ENCODE measurements around the gene TSHR.

GRCh38 chr14:80933282-80933681, 22.1 kb upstream of the TSHR start:
- TF ChIP-seq, protein P1, sequence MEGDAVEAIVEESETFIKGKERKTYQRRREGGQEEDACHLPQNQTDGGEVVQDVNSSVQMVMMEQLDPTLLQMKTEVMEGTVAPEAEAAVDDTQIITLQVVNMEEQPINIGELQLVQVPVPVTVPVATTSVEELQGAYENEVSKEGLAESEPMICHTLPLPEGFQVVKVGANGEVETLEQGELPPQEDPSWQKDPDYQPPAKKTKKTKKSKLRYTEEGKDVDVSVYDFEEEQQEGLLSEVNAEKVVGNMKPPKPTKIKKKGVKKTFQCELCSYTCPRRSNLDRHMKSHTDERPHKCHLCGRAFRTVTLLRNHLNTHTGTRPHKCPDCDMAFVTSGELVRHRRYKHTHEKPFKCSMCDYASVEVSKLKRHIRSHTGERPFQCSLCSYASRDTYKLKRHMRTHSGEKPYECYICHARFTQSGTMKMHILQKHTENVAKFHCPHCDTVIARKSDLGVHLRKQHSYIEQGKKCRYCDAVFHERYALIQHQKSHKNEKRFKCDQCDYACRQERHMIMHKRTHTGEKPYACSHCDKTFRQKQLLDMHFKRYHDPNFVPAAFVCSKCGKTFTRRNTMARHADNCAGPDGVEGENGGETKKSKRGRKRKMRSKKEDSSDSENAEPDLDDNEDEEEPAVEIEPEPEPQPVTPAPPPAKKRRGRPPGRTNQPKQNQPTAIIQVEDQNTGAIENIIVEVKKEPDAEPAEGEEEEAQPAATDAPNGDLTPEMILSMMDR (IDR thresholded peaks at IDR 0.05), result no peak
- TF ChIP-seq ZFX (IDR thresholded peaks at IDR 0.05; ENCODE audit: borderline replicate concordance), result no peak
